WTC11 (cell line): ENCODE data around the gene XPNPEP1. TPM values are rescaled to one million over a fixed set of nuclear protein-coding genes. Genes with fewer than 3 reads are reported as not detected.
A peak's percentile ranks its signal among the peaks of the same experiment; 100 is the strongest.

Source experiments
- ATAC-seq: fragments of 200-7000 bp; cut with Tn5 transposase; 2 replicates; pipeline ENCODE4 v1.10.0; 2021; ENCODE audit warnings: mild to moderate bottlenecking, moderate library complexity
- CTCF ChIA-PET: fragments of 300-600 bp; sonication (Branson Sonifier 250); formaldehyde crosslinking; loops from one replicate; lab custom pipeline; 2021; ENCODE audit warnings: antibody characterized with exemption; lab: Charles Lee
- POLR2A ChIA-PET: fragments of 350-600 bp; sonication (Branson Sonifier 250); formaldehyde crosslinking; loops from one replicate; lab custom pipeline; 2021; ENCODE audit warnings: antibody characterized with exemption; lab: Charles Lee
- DNase-seq: peaks from one replicate; pipeline ENCODE4 v3.0.0; 2021; ENCODE audit warnings: low spot score
- H3K27ac Mint-ChIP-seq: 2 replicates; pipeline ENCODE4 v1.8.0; 2021; ENCODE audit warnings: mixed read lengths
- H3K27me3 Mint-ChIP-seq: 2 replicates; pipeline ENCODE4 v1.8.0; 2021; ENCODE audit warnings: low read depth, mild to moderate bottlenecking, moderate library complexity, mixed read lengths
- H3K36me3 Mint-ChIP-seq: 2 replicates; pipeline ENCODE4 v1.8.0; 2021; ENCODE audit warnings: mixed read lengths
- H3K4me1 Mint-ChIP-seq: 2 replicates; pipeline ENCODE4 v1.8.0; 2022; ENCODE audit warnings: mixed read lengths
- H3K4me3 Mint-ChIP-seq: 2 replicates; pipeline ENCODE4 v1.8.0; 2021; ENCODE audit warnings: mild to moderate bottlenecking, moderate library complexity, mixed read lengths
- H3K9me3 Mint-ChIP-seq: 2 replicates; pipeline ENCODE4 v1.8.0; 2021; ENCODE audit warnings: mixed read lengths
- AR ChIP-seq: fragments of 250-450 bp; sonication (Bioruptor Pico); IDR thresholded peaks from 2 replicates; pipeline ENCODE4 v1.9.0; 2021; ENCODE audit warnings: mild to moderate bottlenecking
- E2F1 ChIP-seq: sonication (generic); formaldehyde crosslinking; IDR thresholded peaks from 2 replicates; pipeline ENCODE4 v1.8.0; 2022; ENCODE audit warnings: mild to moderate bottlenecking, missing genetic modification reagents
- ETV6 ChIP-seq: sonication (generic); formaldehyde crosslinking; IDR thresholded peaks from 2 replicates; pipeline ENCODE4 v1.8.1; 2022; ENCODE audit warnings: mild to moderate bottlenecking, missing genetic modification reagents
- HMGXB4 ChIP-seq: sonication (generic); formaldehyde crosslinking; IDR thresholded peaks from 2 replicates; pipeline ENCODE4 v1.8.1; 2023; ENCODE audit warnings: mild to moderate bottlenecking, moderate library complexity, missing genetic modification reagents
- KAT7 ChIP-seq: sonication (generic); formaldehyde crosslinking; IDR thresholded peaks from 2 replicates; pipeline ENCODE4 v1.8.1; 2023; ENCODE audit warnings: missing genetic modification reagents, mild to moderate bottlenecking, borderline replicate concordance
- PREB ChIP-seq: sonication (generic); formaldehyde crosslinking; IDR thresholded peaks from 2 replicates; pipeline ENCODE4 v1.8.1; 2022; ENCODE audit warnings: mild to moderate bottlenecking, missing genetic modification reagents, moderate library complexity, borderline replicate concordance
- RORB ChIP-seq: fragments of 250-450 bp; sonication (Bioruptor Pico); IDR thresholded peaks from 2 replicates; pipeline ENCODE4 v1.9.0; 2021; ENCODE audit warnings: mild to moderate bottlenecking
- SP1 ChIP-seq: sonication (generic); formaldehyde crosslinking; conservative IDR thresholded peaks from 2 replicates; pipeline ENCODE4 v1.8.1; 2022; ENCODE audit warnings: missing genetic modification reagents
- TEAD1 ChIP-seq: sonication (generic); formaldehyde crosslinking; IDR thresholded peaks from 2 replicates; pipeline ENCODE4 v1.8.0; 2022; ENCODE audit warnings: mild to moderate bottlenecking, missing genetic modification reagents
- USF1 ChIP-seq: sonication (generic); formaldehyde crosslinking; IDR thresholded peaks from 2 replicates; pipeline ENCODE4 v1.8.0; 2022; ENCODE audit warnings: mild to moderate bottlenecking, missing genetic modification reagents
- ZMAT4 ChIP-seq: fragments of 250-450 bp; sonication (Bioruptor Pico); IDR thresholded peaks from 2 replicates; pipeline ENCODE4 v1.9.0; 2021; ENCODE audit warnings: mild to moderate bottlenecking
- ZNF281 ChIP-seq: sonication (generic); formaldehyde crosslinking; IDR thresholded peaks from 2 replicates; pipeline ENCODE4 v1.8.0; 2023; ENCODE audit warnings: mild to moderate bottlenecking, missing genetic modification reagents
- ZNF396 ChIP-seq: fragments of 250-450 bp; sonication (Bioruptor Pico); IDR thresholded peaks from 2 replicates; pipeline ENCODE4 v1.8.0; 2021; ENCODE audit warnings: mild to moderate bottlenecking, moderate library complexity, borderline replicate concordance
- ZNF416 ChIP-seq: fragments of 250-450 bp; sonication (Bioruptor Pico); IDR thresholded peaks from 2 replicates; pipeline ENCODE4 v1.9.0; 2021; ENCODE audit warnings: mild to moderate bottlenecking, inconsistent platforms
- total RNA-seq: library from RNA; stranded (reverse); gene quantifications from 3 replicates; pipeline ENCODE4 v1.2.3, GENCODE V29; 2021

XPNPEP1 gene
- total RNA-seq, 1 experiment from 2014 or later, result 59.3 TPM

GRCh38 chr10:109913306-109913892, 9.9 kb downstream of the XPNPEP1 start (continued):
- TF ChIP-seq AR (CRISPR knock-in tag) (no peak), ZNF281 (CRISPR knock-in tag) (no peak)

- H3K27ac Mint-ChIP-seq, result peak overlapping the region; percentile 71
- TF ChIP-seq KAT7 (CRISPR knock-in tag), result no peak
- no peak for TF ChIP-seq PREB (CRISPR knock-in tag)
- no peak for TF ChIP-seq E2F1 (CRISPR knock-in tag)
- TF ChIP-seq RORB (CRISPR knock-in tag), result no peak
- TF ChIP-seq, all 79 proteins: peak for 0
- DNase-seq (no peak), ATAC-seq (no peak)
- H3K27me3 Mint-ChIP-seq, result no peaks in the 10 kb centered on the region
- H3K4me1 Mint-ChIP-seq, result peaks cover 39% of the 10 kb centered on the region
- CTCF ChIA-PET, result interaction anchor here (0.7 to 1.4 kb wide), 3 partner anchors 28 to 225 kb away, joined by 3 to 12 read pairs (median 4); no protein-coding TSS in a partner anchor
- H3K36me3 Mint-ChIP-seq, result peaks cover 22% of the 10 kb centered on the region
- H3K9me3 Mint-ChIP-seq, result no peaks in the 10 kb centered on the region
- H3K4me3 Mint-ChIP-seq, result no peak overlapping the region
- POLR2A ChIA-PET, result no interaction called here
Measured at GRCh38 chr10:109912335-109913281, 10.7 kb downstream of the XPNPEP1 start.

GRCh38 chr10:109911903-109912302, 11.4 kb downstream of the XPNPEP1 start:
- ATAC-seq (no peak), DNase-seq (no peak)
- peaks cover 27% of the 10 kb centered on the region for H3K36me3 Mint-ChIP-seq
- CTCF ChIA-PET, result no interaction called here
- H3K4me3 Mint-ChIP-seq, result no peak overlapping the region
- TF ChIP-seq HMGXB4, result no peak
- TF ChIP-seq ZMAT4 (CRISPR knock-in tag), result no peak
- no peak for TF ChIP-seq ZNF396 (CRISPR knock-in tag)
- no peak for TF ChIP-seq SP1 (CRISPR knock-in tag)
- TF ChIP-seq TEAD1, result no peak
- no peak for TF ChIP-seq ZNF281 (CRISPR knock-in tag)
- TF ChIP-seq ZNF416, result no peak
- TF ChIP-seq USF1 (CRISPR knock-in tag), result no peak
- TF ChIP-seq ETV6, result no peak
- POLR2A ChIA-PET, result no interaction called here
- no peaks in the 10 kb centered on the region for H3K27me3 Mint-ChIP-seq
- no peaks in the 10 kb centered on the region for H3K9me3 Mint-ChIP-seq
- H3K4me1 Mint-ChIP-seq, result peaks cover 39% of the 10 kb centered on the region
- no peak overlapping the region for H3K27ac Mint-ChIP-seq
